Activated T-helper 2 cell treated with anti-CD3 and anti-CD28 coated beads, Interferon-gamma antibody, Interleukin-2, Interleukin-4, amounts not matched to agents 10 μg/mL and 5 μg/mL and 100 μg/mL, durations not matched to agents 14 hours and 24 hours and 36 hours (primary cell): ENCODE results near the gene CCL27. TPM values are rescaled to one million over a fixed set of nuclear protein-coding genes. Genes with fewer than 3 reads are reported as not detected.
"Not testable (repeated sequence)": the region's sequence is repeated elsewhere in the genome, so short reads cannot be mapped to it uniquely, and the experiment has no call there.

ENCODE experiments used
- DNase-seq: peaks from one replicate; pipeline ENCODE4 v3.0.0; 2021; ENCODE audit warnings: low spot score
- H3K27ac Mint-ChIP-seq: one replicate; pipeline ENCODE4 v1.8.0; 2021; ENCODE audit warnings: mixed read lengths
- H3K27me3 Mint-ChIP-seq: one replicate; pipeline ENCODE4 v1.8.0; 2021; ENCODE audit warnings: low read depth, mixed read lengths
- H3K36me3 Mint-ChIP-seq: one replicate; pipeline ENCODE4 v1.8.0; 2021; ENCODE audit warnings: low read depth, mixed read lengths
- H3K4me1 Mint-ChIP-seq: one replicate; pipeline ENCODE4 v1.8.0; 2021; ENCODE audit warnings: low read depth, mixed read lengths
- H3K4me3 Mint-ChIP-seq: one replicate; pipeline ENCODE4 v1.8.0; 2021; ENCODE audit warnings: low read depth, mild to moderate bottlenecking, moderate library complexity, mixed read lengths
- H3K9me3 Mint-ChIP-seq: one replicate; pipeline ENCODE4 v1.8.0; 2021; ENCODE audit warnings: mixed read lengths
- intact Hi-C: fragments of 100-400 bp; cut with micrococcal nuclease; formaldehyde crosslinking; loops from one replicate; pipeline ENCODE4 v1.15.1; 2023
- total RNA-seq: library from RNA; stranded (reverse); gene quantifications from 2 replicates; pipeline ENCODE4 v1.2.3, GENCODE V29; 2022

The CCL27 gene
- total RNA-seq, 1 donor from 2014 or later = 0.25 TPM

GRCh38 chr9:34652602-34653000 lies 9.9 kb downstream of the CCL27 start:
- Mint-ChIP-seq H3K4me3 (no peak overlapping the region), H3K27me3 (no peaks in the 10 kb centered on the region), H3K27ac (peak overlapping the region; percentile 54), H3K9me3 (no peaks in the 10 kb centered on the region), H3K4me1 (peaks cover 30% of the 10 kb centered on the region), H3K36me3 (peaks cover 36% of the 10 kb centered on the region)
- DNase-seq = no peak
- intact Hi-C loops = no loop called here

GRCh38 chr9:34651876-34652601 lies 10.4 kb downstream of the CCL27 start, which contains the start of gene IL11RA:
TSS of gene IL11RA (plus strand) at chr9:34652185. CDS start at chr9:34655218, 3,033 bp downstream.
- DNase-seq = peak; percentile 23

GRCh38 chr9:34651321-34651720 lies 11.1 kb downstream of the CCL27 start:
- Mint-ChIP-seq H3K4me3 (no peak overlapping the region), H3K4me1 (peaks cover 38% of the 10 kb centered on the region), H3K27me3 (no peaks in the 10 kb centered on the region)

More at GRCh38 chr9:34651876-34652601, 10.4 kb downstream of the CCL27 start, which contains the start of gene IL11RA:
- H3K36me3 Mint-ChIP-seq = peaks cover 41% of the 10 kb centered on the region
- no peak within 1 kb of the TSS for H3K4me3 Mint-ChIP-seq
- H3K9me3 Mint-ChIP-seq = no peaks in the 10 kb centered on the region
- peak within 1 kb of the TSS; percentile 54 for H3K27ac Mint-ChIP-seq
- no peaks in the 10 kb centered on the region for H3K27me3 Mint-ChIP-seq
- H3K4me1 Mint-ChIP-seq = peaks cover 36% of the 10 kb centered on the region
- intact Hi-C loops = no loop called here

GRCh38 chr9:34650816-34651215 lies 11.6 kb downstream of the CCL27 start:
- no peaks in the 10 kb centered on the region for H3K9me3 Mint-ChIP-seq
- H3K4me1 Mint-ChIP-seq = peaks cover 42% of the 10 kb centered on the region
- H3K27me3 Mint-ChIP-seq = no peaks in the 10 kb centered on the region
- H3K27ac Mint-ChIP-seq = no peak overlapping the region
- no peak for DNase-seq
- H3K4me3 Mint-ChIP-seq = no peak overlapping the region
- intact Hi-C loops = no loop called here
- peaks cover 43% of the 10 kb centered on the region for H3K36me3 Mint-ChIP-seq

More at GRCh38 chr9:34651321-34651720, 11.1 kb downstream of the CCL27 start:
- Mint-ChIP-seq H3K27ac (no peak overlapping the region), H3K36me3 (peaks cover 43% of the 10 kb centered on the region), H3K9me3 (no peaks in the 10 kb centered on the region)
- intact Hi-C loops = no loop called here
- DNase-seq = no peak

- intact Hi-C loops = loop anchor here (5.0 kb wide), 1 partner anchor 36 kb away; the partner anchor contains the start of gene RPP25L
- Mint-ChIP-seq H3K4me1 (peaks cover 42% of the 10 kb centered on the region), H3K36me3 (peaks cover 43% of the 10 kb centered on the region), H3K9me3 (no peaks in the 10 kb centered on the region), H3K4me3 (peak overlapping the region; percentile 38), H3K27me3 (no peaks in the 10 kb centered on the region), H3K27ac (no peak overlapping the region)
- no peak for DNase-seq
These were observed 13.8 kb downstream of the CCL27 start for GRCh38 chr9:34648673-34649072.

GRCh38 chr9:34647651-34648050 lies 14.8 kb downstream of the CCL27 start:
- no peaks in the 10 kb centered on the region for H3K27me3 Mint-ChIP-seq
- no peak for DNase-seq
- no peaks in the 10 kb centered on the region for H3K9me3 Mint-ChIP-seq
- peak overlapping the region; percentile 87 for H3K27ac Mint-ChIP-seq
- H3K4me1 Mint-ChIP-seq = peaks cover 35% of the 10 kb centered on the region
- peak overlapping the region; percentile 93 for H3K4me3 Mint-ChIP-seq
- H3K36me3 Mint-ChIP-seq = peaks cover 43% of the 10 kb centered on the region
- intact Hi-C loops = loop anchor here (2.0 to 5.0 kb wide), 2 partner anchors 17 to 35 kb away; partner anchors contain the start of gene RPP25L

- intact Hi-C loops = loop anchor here (2.0 to 5.0 kb wide), 2 partner anchors 18 to 35 kb away; partner anchors contain the start of gene RPP25L
- Mint-ChIP-seq H3K27me3 (no peaks in the 10 kb centered on the region), H3K36me3 (peaks cover 40% of the 10 kb centered on the region), H3K27ac (peak overlapping the region; percentile 87), H3K4me1 (peaks cover 30% of the 10 kb centered on the region), H3K4me3 (peak overlapping the region; percentile 93), H3K9me3 (no peaks in the 10 kb centered on the region)
- DNase-seq = no peak
These were observed 15.4 kb downstream of the CCL27 start for GRCh38 chr9:34647084-34647403.

- intact Hi-C loops = loop anchor here (1.0 to 5.0 kb wide), 3 partner anchors 9 to 34 kb away; partner anchors contain the start of genes RPP25L and SIGMAR1
- Mint-ChIP-seq H3K36me3 (peaks cover 40% of the 10 kb centered on the region), H3K27me3 (no peaks in the 10 kb centered on the region), H3K9me3 (no peaks in the 10 kb centered on the region), H3K4me3 (peak within 1 kb of the TSS; percentile 93), H3K4me1 (peaks cover 28% of the 10 kb centered on the region), H3K27ac (peak within 1 kb of the TSS; percentile 87)
- peak; percentile 95 for DNase-seq
These were observed 16.0 kb downstream of the CCL27 start, which contains the start of gene GALT for GRCh38 chr9:34646211-34647083. TSS of gene GALT (plus strand) at chr9:34646675. CDS start at chr9:34646705, 30 bp downstream.

GRCh38 chr9:34644766-34645314 lies 17.6 kb downstream of the CCL27 start:
- Mint-ChIP-seq H3K27ac (no peak overlapping the region), H3K36me3 (peaks cover 29% of the 10 kb centered on the region), H3K27me3 (no peaks in the 10 kb centered on the region), H3K4me3 (no peak overlapping the region), H3K4me1 (peaks cover 28% of the 10 kb centered on the region), H3K9me3 (no peaks in the 10 kb centered on the region)
- intact Hi-C loops = loop anchor here (5.0 kb wide), 1 partner anchor 33 kb away; the partner anchor contains the start of gene RPP25L
- DNase-seq = no peak

- Mint-ChIP-seq H3K4me3 (no peak overlapping the region), H3K36me3 (peaks cover 7% of the 10 kb centered on the region), H3K4me1 (peaks cover 27% of the 10 kb centered on the region), H3K27ac (no peak overlapping the region), H3K27me3 (no peaks in the 10 kb centered on the region), H3K9me3 (no peaks in the 10 kb centered on the region)
- DNase-seq = no peak
- intact Hi-C loops = no loop called here
These were observed 19.8 kb downstream of the CCL27 start for GRCh38 chr9:34642679-34643078.

GRCh38 chr9:34639322-34639721 lies 23.1 kb downstream of the CCL27 start:
- H3K27me3 Mint-ChIP-seq, DNase-seq, H3K27ac Mint-ChIP-seq, H3K9me3 Mint-ChIP-seq, H3K4me3 Mint-ChIP-seq: not testable (repeated sequence)
- Mint-ChIP-seq H3K36me3 (peaks cover 24% of the 10 kb centered on the region), H3K4me1 (peaks cover 27% of the 10 kb centered on the region)
- intact Hi-C loops = loop anchor here (2.0 to 5.0 kb wide), 2 partner anchors 25 to 37 kb away; no protein-coding TSS in a partner anchor

GRCh38 chr9:34638138-34638445 lies 24.4 kb downstream of the CCL27 start:
- H3K36me3 Mint-ChIP-seq = peaks cover 31% of the 10 kb centered on the region
- H3K27ac Mint-ChIP-seq = peak overlapping the region; percentile 86
- no peaks in the 10 kb centered on the region for H3K9me3 Mint-ChIP-seq
- H3K27me3 Mint-ChIP-seq = no peaks in the 10 kb centered on the region
- intact Hi-C loops = loop anchor here (2.0 to 5.0 kb wide), 2 partner anchors 27 to 36 kb away; no protein-coding TSS in a partner anchor
- H3K4me1 Mint-ChIP-seq = peaks cover 31% of the 10 kb centered on the region
- no peak for DNase-seq
- H3K4me3 Mint-ChIP-seq = peak overlapping the region; percentile 97
